ENCODE measurements around the gene TMEM242.

DNA sequence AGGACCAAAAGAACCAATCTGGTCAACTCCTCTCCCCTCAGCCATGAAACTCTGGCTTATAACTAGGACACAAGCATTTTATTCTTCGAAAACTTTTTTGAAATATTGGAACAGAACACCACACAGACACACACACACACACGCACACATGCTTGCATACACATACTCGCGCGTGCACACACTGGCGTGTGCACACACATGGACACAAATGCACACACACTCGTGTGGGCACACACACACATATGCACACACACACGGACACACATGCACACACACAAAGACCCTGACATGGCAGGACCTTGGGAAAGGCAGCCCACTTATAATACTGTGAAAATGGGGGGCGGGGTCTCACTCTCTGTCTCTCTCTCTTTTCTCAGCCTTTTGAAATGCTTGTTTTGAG, 63.9 kb downstream of the TMEM242 start:
- no peak for TF ChIP-seq EZH2 (IDR thresholded peaks at IDR 0.05; ENCODE audit: insufficient read depth, poor library complexity, severe bottlenecking)
- no peak for TF ChIP-seq EZH2phosphoT487 (IDR thresholded peaks at IDR 0.05; ENCODE audit: insufficient read depth, low read depth)
